ENCODE data around the gene ZNF562.
A peak's percentile ranks its signal among the peaks of the same experiment; 100 is the strongest.

Gene ZNF562

DNA sequence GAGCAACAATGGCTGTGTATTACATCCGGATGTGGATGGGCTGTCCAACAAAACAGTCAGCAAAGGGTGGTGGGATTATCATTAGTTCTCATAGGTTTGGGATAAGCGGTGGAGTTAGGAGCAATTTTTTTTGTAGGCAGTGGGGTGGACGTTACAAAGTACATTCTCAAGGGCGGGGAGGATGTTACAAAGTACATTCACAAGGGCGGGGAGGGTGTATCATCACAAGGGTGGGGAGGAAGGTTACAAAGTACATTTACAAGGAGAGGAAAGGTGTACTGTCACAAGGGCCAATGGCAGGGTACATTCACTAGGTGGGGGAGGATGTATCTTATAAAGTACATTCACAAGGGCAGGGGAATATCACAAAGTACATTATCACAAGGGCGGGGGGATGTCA lies 33.1 kb downstream of the ZNF562 start:
- no peak for DNase-seq (ENCODE audit: low spot score)

DNA sequence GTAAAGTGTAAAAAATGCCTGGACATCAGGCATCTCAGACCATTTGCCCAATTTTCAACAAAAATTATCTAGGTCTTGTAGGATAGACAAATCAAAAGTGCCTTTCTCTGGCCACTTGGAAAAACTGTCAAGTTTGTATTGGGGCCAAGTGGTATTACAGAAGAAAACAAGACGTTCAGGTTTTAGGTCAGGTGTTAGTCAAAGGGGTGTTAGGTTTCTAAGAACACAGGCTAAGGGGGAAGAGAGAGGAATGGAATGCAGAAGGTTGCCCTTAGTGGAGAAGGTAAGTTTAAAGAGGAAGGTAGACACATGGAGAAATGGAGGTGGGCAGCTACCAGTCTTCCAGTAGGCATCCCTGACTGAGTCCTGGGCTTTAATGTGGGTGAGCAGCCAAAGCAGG lies 33.9 kb downstream of the ZNF562 start:
- no peak for DNase-seq (ENCODE audit: low spot score)

DNA sequence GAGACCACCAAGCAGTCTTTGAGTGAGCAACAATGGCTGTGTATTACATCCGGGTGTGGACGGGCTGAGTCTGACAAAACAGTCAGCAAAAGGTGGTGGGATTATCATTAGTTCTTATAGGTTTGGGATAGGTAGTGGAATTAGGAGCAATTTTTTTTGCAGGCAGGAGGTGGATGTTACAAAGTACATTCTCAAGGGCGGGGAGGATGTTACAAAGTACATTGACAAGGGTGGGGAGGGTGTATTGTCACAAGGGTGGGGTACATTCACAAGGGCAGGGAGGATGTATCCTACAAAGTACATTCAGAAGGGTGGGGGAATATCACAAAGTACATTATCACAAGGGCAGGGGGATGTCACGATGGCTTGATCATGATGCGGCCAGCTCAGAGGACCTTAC lies 38.9 kb downstream of the ZNF562 start:
- no peak for DNase-seq (ENCODE audit: low spot score)

DNA sequence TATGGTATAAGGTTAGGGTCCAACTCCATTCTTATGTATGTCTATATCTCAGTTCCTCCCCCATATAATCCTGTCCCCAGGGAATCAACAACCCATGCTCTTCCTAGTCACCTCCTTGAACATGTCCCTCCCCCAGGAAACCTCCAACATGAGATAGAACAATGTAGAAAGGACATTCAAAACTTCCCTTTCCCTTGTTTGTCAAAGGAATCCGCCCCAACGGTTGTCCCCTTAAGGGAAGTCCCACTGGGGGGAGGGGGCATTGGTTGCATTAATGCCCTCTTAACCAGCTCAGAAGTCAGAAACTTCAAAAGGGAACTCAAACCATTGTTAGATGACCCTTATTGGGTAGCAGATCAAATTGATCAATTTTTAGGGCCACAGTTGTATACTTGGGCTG lies 47.0 kb downstream of the ZNF562 start:
- DNase-seq (ENCODE audit: low spot score): no peak

DNA sequence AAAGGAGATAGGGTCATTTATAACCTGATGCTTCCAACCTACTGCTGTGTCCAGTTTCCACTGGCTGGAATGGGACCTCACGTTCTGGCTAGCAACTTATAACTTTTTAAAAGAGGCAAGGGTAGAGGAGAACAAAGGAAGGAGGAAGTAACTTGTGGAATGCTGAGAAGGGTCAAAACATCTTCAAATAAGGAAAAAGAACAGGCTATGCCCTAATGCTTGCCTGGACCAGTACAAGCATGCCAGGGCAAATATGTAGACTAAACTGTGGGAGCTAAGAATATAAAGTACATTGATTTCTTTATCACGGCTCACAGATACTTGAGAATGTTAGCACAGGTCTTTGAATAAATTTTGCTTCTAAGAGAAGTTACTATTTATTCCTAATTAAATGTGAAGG lies 52.4 kb downstream of the ZNF562 start:
- no peak for DNase-seq (ENCODE audit: low spot score)

DNA sequence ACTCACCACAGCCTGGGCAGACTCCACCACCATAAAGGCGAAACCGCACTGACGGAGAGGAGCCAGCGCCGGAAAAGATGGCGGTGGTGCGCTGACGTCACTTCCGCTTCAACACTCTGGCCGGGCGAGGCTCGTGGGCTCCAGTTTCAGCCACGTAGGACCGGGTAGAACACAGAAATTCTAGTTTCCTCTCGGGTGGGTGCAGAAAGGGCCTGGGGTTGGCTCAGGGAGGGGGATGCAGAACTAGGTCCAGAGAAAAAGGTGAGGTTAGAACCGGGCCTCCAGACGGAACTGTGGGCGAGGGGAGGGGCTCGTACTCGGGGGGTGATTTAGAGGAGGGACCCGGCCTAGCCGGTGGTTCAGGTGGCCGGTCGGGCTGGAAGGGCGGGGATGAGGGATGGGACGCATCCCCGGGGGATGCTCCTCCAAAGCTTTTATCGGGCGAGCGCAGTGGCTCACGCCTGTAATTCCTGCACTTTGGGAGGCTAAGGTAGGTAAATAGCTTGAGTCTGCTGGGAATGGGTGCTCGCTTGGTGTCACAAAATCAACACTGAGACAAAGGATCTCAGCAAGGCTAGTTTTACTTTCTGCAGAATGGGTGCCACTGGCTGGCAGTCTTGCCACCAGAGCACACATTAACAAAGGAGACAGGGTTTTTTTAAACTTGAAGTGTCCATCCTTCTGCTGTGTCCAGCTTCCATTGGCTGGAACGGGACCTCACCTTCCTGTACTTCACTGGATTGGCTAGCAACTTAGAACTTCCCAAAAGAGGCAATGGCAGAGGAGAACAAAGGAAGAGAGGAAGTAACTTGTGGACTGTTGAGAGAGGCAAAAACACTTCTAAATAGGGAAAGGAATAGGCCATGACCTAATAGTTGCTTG lies 53.5 kb downstream of the ZNF562 start, which contains the start of gene ZNF561:
ZNF561 (minus strand) TSS at position 77 of the 882 bp plus-strand sequence. CDS start 1,776 bp downstream, outside the sequence.
- peak; percentile 72 for DNase-seq (ENCODE audit: low spot score)

DNA sequence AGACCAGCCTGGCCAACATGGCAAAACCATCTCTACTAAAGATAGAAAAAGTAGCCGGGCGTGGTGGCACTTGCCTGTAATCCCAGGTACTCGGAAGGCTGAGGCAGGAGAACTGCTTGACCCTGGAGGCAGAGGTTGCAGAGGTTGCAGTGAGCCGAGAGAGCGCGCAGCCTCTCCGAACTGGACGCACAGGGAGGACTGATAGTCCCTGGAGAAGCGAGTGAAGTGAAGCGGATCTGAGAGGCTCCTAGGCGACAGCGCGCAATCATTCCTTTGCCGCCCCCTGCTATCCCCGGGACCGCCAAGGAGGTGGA lies 54.1 kb downstream of the ZNF562 start:
- no peak for DNase-seq (ENCODE audit: low spot score)

DNA sequence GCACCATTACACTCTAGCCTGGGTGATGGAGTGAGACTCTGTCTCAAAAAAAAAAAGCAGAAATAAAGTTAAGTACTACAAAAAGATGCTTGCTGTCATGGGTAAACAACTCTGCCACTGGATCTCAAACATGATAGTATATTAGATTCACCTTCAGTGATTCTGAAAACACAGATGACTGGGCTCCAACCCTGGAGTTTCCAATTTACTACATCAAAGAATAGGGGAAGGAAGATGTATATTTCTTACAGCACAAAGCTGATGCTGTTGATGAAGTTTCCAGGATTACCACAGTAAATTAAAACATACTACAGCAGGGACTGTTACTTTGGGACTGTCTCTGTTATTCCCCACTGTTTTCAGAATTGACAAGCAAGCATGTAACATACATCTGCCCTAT lies 59.1 kb downstream of the ZNF562 start:
- no peak for DNase-seq (ENCODE audit: low spot score)

DNA sequence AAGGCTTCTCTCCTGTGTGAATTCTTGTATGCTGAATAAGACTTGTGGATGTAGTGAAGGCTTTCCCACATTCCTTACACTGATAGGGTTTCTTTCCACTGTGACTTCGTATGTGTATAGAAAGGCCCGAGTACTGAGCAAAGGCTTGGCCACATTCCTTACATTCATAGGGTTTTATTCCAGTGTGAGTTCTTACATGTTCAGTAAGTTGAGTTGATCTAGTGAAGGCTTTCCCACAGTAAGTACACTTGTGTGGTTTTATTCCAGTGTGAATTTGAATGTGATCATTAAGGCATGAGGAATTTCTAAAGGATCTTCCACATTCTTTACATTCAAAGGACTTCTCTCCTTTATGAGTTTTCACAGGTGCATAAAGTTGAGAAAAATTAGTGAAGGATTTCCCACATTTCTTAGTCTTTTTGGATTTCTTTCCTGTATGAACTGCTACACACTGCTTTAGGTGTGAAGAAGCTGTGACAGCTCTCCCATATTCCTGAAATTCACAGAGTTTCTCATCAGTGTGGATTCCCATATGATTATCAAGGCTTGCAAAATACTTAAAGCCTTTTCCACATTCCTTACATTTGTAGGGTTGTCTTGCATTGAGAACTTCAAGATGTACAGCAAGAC lies 64.3 kb downstream of the ZNF562 start:
- DNase-seq (ENCODE audit: low spot score): no peak

DNA sequence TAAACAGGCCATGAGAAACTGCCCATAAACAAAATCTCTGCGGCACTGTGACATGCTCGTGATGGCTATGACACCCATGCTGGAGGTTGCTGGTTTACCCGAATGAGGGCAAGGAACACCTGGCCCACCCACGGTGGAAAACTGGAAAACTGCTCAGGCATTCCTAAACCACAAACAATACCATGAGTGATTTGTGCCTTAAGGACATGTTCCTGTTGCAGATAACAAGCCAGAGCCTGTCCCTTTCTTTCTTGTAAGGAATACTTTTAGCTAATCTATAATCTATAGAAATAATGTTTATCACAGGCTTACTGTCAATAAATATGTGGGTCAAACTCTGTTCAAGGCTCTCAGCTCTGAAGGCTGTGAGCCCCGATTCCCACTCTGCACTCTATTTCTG lies 66.0 kb downstream of the ZNF562 start:
- DNase-seq (ENCODE audit: low spot score): no peak

DNA sequence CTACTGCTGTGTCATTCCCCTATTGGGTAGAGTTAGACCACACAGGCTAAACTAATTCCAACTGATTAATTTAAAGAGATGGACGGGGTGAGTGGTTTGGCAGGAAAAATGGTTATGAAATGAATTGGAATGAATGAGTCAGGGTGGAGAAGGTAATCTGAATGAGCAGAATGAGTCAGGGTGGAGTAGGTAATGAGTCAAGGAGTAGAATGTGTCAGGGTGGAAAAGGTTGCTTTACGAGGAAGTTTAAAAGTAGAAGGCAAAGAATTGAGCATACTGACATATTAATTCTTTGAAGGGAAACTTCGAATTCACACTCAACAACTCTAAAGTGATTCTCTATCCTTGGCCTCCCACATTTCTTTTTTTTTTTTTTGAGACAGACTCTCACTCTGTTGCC lies 77.9 kb downstream of the ZNF562 start:
- no peak for DNase-seq (ENCODE audit: low spot score)
